Measurements from ENCODE around the gene EIF4G3. TPM values are rescaled to one million over a fixed set of nuclear protein-coding genes. Genes with fewer than 3 reads are reported as not detected.

EIF4G3 gene
- total and polyA plus RNA-seq, 2 donors (not counting 1 experiment from before 2014, with no cell fraction given), result 53.5 to 67.0 TPM

GRCh38 chr1:20868263-20868662, 308.4 kb downstream of the EIF4G3 start:
- no peak for DNase-seq (ENCODE audit: low read depth in 2 of 2)
- Histone ChIP-seq H3K4me2 (ENCODE audit: extremely low read depth, insufficient read depth, low read length) (no peak overlapping the region), H3K9me3 (ENCODE audit: control insufficient read depth, insufficient read depth, low read depth, low read length) (no peaks in the 10 kb centered on the region), H3K27me3 (ENCODE audit: control insufficient read depth, insufficient read depth, low read length) (no peaks in the 10 kb centered on the region), H3K27ac (ENCODE audit: insufficient read depth, low read length) (no peak overlapping the region), H3K79me2 (ENCODE audit: control insufficient read depth, insufficient read depth, low read length) (no peaks in the 10 kb centered on the region), H3K9ac (ENCODE audit: insufficient read depth, low read length) (no peak overlapping the region), H2AFZ (ENCODE audit: low read length) (no peak overlapping the region), H4K20me1 (ENCODE audit: control insufficient read depth, extremely low read depth, insufficient read depth, low read length) (no peaks in the 10 kb centered on the region), H3K4me1 (ENCODE audit: control insufficient read depth, extremely low read depth, insufficient read depth, low read length) (peaks cover 7% of the 10 kb centered on the region), H3K36me3 (ENCODE audit: control insufficient read depth, insufficient read depth, low read length) (peaks cover 6% of the 10 kb centered on the region), H3K4me3 (replicated peaks in 1 of 4; ENCODE audit: control extremely low read depth in 1 of 4, insufficient read depth in 1 of 4, low read depth in 3 of 4, low read length in 4 of 4) (no peak overlapping the region)
- TF ChIP-seq CTCF (conservative IDR thresholded peaks at IDR 0.05 in 1 of 2, IDR thresholded peaks at IDR 0.05 in 1 of 2; ENCODE audit: low read depth in 1 of 2, low read length in 2 of 2), result no peak

- H2AFZ ChIP-seq (ENCODE audit: low read length), result no peak overlapping the region
- H4K20me1 ChIP-seq (ENCODE audit: control insufficient read depth, extremely low read depth, insufficient read depth, low read length), result no peaks in the 10 kb centered on the region
- TF ChIP-seq EZH2 (IDR thresholded peaks at IDR 0.05; ENCODE audit: low read length, missing control alignments) (no peak), CTCF (conservative IDR thresholded peaks at IDR 0.05 in 1 of 2, IDR thresholded peaks at IDR 0.05 in 1 of 2; ENCODE audit: low read depth in 1 of 2, low read length in 2 of 2) (no peak)
- H3K27ac ChIP-seq (ENCODE audit: insufficient read depth, low read length), result no peak overlapping the region
- H3K36me3 ChIP-seq (ENCODE audit: control insufficient read depth, insufficient read depth, low read length), result peaks cover 6% of the 10 kb centered on the region
- H3K4me2 ChIP-seq (ENCODE audit: extremely low read depth, insufficient read depth, low read length), result no peak overlapping the region
- H3K4me3 ChIP-seq (replicated peaks in 1 of 4; ENCODE audit: control extremely low read depth in 1 of 4, insufficient read depth in 1 of 4, low read depth in 3 of 4, low read length in 4 of 4), result no peak overlapping the region
- no peak overlapping the region for H3K9ac ChIP-seq (ENCODE audit: insufficient read depth, low read length)
- H3K9me3 ChIP-seq (ENCODE audit: control insufficient read depth, insufficient read depth, low read depth, low read length), result no peaks in the 10 kb centered on the region
- H3K27me3 ChIP-seq (ENCODE audit: control insufficient read depth, insufficient read depth, low read length), result no peaks in the 10 kb centered on the region
- H3K79me2 ChIP-seq (ENCODE audit: control insufficient read depth, insufficient read depth, low read length), result no peaks in the 10 kb centered on the region
- H3K4me1 ChIP-seq (ENCODE audit: control insufficient read depth, extremely low read depth, insufficient read depth, low read length), result peaks cover 7% of the 10 kb centered on the region
- DNase-seq (ENCODE audit: low read depth in 2 of 2), result no peak
Observed at GRCh38 chr1:20867847-20868246, 308.9 kb downstream of the EIF4G3 start.

GRCh38 chr1:20867062-20867461, 309.6 kb downstream of the EIF4G3 start:
- no peak overlapping the region for H3K27ac ChIP-seq (ENCODE audit: insufficient read depth, low read length)
- H3K4me3 ChIP-seq (replicated peaks in 1 of 4; ENCODE audit: control extremely low read depth in 1 of 4, insufficient read depth in 1 of 4, low read depth in 3 of 4, low read length in 4 of 4), result no peak overlapping the region
- TF ChIP-seq EZH2 (IDR thresholded peaks at IDR 0.05; ENCODE audit: low read length, missing control alignments) (no peak), CTCF (conservative IDR thresholded peaks at IDR 0.05 in 1 of 2, IDR thresholded peaks at IDR 0.05 in 1 of 2; ENCODE audit: low read depth in 1 of 2, low read length in 2 of 2) (no peak)
- H3K79me2 ChIP-seq (ENCODE audit: control insufficient read depth, insufficient read depth, low read length), result no peaks in the 10 kb centered on the region
- no peak overlapping the region for H3K9ac ChIP-seq (ENCODE audit: insufficient read depth, low read length)
- no peak overlapping the region for H2AFZ ChIP-seq (ENCODE audit: low read length)
- H3K36me3 ChIP-seq (ENCODE audit: control insufficient read depth, insufficient read depth, low read length), result peaks cover 6% of the 10 kb centered on the region
- H3K4me1 ChIP-seq (ENCODE audit: control insufficient read depth, extremely low read depth, insufficient read depth, low read length), result peaks cover 7% of the 10 kb centered on the region
- H3K9me3 ChIP-seq (ENCODE audit: control insufficient read depth, insufficient read depth, low read depth, low read length), result no peaks in the 10 kb centered on the region
- H3K4me2 ChIP-seq (ENCODE audit: extremely low read depth, insufficient read depth, low read length), result peak overlapping the region; percentile 64
- peak; percentile 20 to 45 for DNase-seq (ENCODE audit: low read depth in 2 of 2)
- H4K20me1 ChIP-seq (ENCODE audit: control insufficient read depth, extremely low read depth, insufficient read depth, low read length), result no peaks in the 10 kb centered on the region
- H3K27me3 ChIP-seq (ENCODE audit: control insufficient read depth, insufficient read depth, low read length), result no peaks in the 10 kb centered on the region
